HG03095 (cell line): ENCODE results near the gene MYH10.
"Not testable (repeated sequence)": the region's sequence is repeated elsewhere in the genome, so short reads cannot be mapped to it uniquely, and the experiment has no call there.

ENCODE experiments used
- ATAC-seq: cut with Tn5 transposase; IDR thresholded peaks from one replicate; pipeline ENCODE4 v1.9.1; 2021; ENCODE audit warnings: moderate library complexity; ENCODE audit not compliant: unreplicated experiment

Gene MYH10

DNA sequence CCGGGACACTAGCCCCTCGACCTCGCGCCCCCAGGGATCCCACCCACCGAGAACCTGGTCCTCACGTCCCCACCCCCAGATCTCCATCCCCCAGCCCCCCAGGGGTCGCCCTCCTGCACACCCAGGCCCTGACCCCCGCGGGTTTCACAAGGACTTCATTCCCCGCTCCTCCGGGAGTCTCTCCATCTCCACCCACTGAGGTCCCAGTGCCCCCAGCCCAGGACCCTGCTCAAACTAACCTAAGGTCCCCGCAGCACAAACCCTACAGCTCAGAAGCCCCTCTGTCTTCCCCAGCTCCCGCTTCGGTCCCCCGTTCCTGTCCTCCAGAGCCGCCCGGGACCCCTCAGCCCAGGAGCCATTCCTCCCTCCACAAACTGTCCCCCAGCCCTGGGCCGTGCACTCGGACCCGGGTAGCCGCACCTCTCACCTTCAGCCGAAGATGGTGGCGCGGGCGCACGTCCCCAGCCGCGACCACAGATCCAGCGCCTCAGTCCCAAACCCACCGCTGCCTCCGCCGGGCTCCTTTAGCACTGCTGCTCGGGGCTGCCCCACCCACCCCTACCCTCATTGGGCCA is at the start of gene MYH10:
Gene MYH10 (minus strand): TSS at position 499 of the 575 bp plus-strand sequence. CDS start 7,479 bp downstream, outside the sequence.
- no peak for ATAC-seq

DNA sequence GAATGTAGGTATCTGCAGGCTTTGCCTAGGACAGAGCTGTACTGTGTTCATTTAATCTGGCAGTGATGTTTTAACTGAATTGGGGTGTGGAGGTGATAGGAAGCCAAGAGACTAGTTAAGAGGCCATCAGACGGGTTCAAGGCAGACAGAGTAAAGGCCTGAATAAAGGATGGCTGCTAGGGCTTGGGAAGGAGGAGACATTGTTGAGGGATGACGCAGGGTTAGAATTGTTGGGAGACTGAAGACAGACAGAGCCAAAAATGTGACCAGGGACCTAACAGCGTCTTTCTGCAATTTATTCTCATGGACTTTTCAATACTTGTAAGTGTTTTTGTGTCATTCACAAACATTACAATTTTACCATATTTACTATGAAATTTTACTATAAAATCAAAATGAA is 48.6 kb upstream of the MYH10 start:
- no peak for ATAC-seq

GRCh38 chr17:8675306-8675705 is 44.8 kb upstream of the MYH10 start:
- ATAC-seq, result no peak

DNA sequence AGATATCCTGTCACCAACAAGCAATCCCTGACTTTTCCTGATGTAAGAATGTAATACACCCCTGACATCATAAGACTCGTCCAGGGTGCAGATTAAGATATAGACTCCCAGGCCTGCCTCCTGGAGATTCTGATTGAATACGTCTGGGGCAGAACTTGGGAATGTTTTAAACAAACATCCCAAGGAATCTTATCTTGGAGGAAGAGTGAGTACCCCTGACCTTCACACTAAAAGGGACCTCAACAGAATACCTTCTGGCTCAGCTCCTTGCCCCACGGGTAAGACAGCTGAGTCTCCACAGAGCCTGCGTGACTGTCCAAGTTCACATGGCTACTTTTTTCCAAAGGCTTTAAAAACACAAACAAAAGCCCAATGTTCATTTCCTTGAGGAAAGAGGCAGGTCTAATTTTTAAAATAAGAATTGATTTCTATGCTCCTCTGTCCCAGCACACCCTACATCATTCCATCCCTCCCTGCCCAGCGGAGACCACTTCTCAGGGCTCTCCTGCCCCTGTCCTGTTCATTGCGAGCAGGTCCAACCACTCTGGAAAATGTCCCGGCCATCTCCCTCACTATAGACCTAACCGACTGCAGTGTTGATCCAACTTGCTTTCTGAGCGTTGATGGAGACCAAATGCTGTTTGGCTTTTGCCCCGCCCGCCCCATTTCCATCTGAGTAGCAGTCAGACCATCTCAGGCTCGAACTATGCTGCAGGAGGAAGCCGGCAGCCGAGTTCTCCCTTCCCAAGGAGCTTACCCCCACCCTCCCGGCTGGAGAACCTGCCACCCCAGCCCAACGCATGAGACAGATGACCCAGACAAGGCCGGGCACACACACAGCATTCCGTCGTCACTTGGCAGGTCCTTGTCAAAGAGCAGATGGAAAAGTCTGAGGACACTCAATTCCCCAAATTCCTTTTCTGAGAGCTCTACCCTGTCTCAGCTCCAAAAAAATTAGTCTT is 44.1 kb upstream of the MYH10 start:
- no peak for ATAC-seq

- no peak for ATAC-seq
These were observed 43.1 kb upstream of the MYH10 start for GRCh38 chr17:8673612-8674011.

DNA sequence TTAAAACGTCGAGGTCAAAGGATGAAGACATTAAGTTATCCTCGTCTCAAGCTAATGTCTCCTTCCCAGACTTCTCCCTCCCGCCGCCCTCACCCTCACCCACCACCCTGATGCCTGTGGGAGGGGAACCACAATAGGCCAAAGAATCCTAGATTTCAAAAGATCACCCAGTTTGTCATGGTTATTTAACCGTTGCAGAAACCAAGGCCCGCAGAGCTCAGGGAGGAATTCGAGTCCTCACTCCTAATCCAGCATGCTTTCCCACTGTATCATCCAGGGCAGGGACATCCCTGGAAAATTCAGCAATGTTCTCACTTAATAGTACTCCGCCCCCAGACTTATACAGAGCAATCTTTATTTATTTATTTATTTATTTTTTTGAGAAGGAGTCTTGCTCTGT is 41.8 kb upstream of the MYH10 start:
- ATAC-seq, result no peak

DNA sequence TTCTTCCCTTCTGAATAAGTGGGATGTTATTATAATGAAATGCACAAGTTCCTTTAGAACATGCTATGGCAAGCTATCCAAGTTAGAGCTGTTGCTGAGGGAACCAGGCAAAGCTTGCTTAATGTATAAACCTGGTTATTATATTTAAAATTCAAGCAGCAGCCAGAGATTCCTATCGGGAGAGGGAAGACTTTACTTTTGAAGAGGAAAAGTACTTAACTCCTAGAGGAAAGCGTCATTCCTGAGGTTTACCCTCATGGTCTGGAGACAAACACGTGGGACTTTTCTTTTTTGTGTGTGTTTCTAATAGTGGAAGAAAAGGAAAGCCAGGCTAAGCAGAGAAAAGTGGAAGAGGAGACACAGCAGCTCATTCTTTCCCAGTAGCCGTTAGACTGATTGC is 39.9 kb upstream of the MYH10 start:
- ATAC-seq, result no peak

GRCh38 chr17:8668176-8668740 is 37.7 kb upstream of the MYH10 start:
- ATAC-seq, result no peak

DNA sequence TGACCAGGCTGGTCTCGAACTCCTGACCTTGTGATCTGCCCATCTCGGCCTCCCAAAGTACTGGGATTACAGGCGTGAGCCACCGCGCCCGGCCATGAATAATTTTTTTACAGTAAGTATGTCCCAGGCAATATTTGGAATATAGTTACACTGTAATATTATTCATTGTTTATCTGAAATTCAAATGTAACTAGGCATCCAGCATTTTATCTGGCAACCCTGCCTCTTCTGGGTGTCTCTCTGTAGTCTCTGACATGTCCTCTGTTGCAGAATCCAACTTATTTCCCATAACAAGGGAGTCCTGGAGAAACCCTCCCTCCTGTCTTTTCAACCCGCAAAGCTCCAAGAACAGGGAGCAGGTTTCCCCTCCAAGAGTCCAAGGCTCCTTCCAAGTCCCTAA is 36.9 kb upstream of the MYH10 start:
- no peak for ATAC-seq

- ATAC-seq, result no peak
These were observed 35.2 kb upstream of the MYH10 start for GRCh38 chr17:8665684-8666083.

DNA sequence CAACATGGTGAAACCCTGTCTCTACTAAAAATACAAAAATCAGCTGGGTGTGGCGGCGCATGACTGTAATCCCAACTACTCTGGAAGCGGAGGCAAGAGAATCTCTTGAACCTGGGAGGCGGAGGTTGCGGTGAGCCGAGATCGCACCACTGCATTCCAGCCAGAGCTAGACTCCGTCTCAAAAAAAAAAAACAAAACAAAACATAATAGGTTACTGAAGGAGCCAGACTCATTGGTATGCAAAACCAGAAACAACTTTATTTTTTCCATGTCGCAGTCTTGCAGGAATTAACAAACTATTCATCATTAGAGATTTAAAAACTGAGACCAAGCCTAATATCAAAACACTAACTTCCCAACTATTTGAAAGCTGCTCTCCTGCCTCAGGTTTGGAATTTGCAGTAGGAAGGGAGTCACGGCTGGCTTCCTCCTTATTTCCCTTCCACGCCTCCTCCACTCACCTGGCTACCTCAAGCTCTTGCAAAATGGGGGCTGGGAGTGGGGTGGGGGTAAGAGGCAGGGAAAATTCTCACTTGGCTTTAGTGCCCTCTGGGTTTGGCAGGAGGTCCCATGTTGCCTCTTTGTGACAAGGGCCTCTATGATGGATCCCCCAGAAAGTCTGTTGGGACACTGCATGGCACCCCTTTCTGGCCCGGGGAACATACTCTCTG is 34.1 kb upstream of the MYH10 start:
- ATAC-seq, result no peak

GRCh38 chr17:8662973-8663372 is 32.4 kb upstream of the MYH10 start:
- no peak for ATAC-seq

DNA sequence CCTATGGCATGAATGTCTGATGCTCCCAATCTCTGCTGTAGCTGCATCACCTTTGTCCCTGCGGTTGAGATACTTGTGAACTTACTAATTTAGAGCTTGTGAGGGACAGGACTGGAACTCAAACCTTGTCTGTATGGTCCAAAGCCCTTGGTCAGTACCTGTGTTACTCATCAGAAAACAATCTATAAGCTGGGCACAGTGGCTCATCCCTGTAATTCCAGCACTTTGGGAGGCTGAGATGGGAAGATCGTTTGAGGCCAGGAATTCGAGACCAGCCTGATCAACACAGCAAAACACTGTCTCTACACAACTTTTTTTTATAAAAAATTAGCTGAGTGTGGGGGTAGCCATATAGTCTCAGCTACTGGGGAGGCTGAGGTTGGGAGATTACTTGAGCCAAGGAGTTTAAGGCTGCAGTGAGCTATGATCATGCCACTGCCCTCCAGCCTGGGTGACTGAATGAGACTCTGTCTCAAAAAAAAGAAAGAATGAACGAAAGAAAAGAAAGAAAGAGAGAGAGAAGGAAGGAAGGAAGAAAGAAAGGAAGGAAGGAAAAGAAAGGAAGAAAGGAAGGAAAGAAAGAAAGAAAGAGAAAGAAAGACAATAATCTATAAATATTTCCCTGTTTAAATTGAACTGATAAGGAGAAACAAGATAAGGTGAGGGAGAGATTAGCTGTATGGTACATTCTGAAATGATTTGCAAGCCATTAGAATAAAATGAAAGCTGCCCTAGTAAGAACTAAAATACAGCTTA is 31.7 kb upstream of the MYH10 start:
- no peak for ATAC-seq

DNA sequence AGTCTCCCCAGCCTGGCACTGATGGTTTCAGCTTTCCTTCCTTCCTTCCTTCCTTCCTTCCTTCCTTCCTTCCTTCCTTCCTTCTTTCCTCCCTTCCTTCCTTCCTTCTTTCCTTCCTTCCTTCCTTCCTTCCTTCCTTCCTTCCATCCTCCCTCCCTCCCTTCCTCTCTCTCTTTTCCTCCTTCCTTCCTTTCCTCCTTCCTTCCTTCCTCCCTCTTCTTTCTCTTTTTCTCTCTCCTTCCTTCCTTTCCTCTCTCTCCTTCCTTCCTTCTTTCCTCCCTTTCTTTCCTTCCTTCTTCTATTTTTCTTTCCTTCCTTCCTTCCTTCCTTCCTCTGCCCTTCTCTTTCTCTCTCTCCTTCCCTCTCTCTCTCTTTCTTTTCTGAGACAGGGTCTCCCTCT is 30.2 kb upstream of the MYH10 start:
- not testable (repeated sequence) for ATAC-seq

GRCh38 chr17:8659758-8660410 is 29.4 kb upstream of the MYH10 start:
- no peak for ATAC-seq

DNA sequence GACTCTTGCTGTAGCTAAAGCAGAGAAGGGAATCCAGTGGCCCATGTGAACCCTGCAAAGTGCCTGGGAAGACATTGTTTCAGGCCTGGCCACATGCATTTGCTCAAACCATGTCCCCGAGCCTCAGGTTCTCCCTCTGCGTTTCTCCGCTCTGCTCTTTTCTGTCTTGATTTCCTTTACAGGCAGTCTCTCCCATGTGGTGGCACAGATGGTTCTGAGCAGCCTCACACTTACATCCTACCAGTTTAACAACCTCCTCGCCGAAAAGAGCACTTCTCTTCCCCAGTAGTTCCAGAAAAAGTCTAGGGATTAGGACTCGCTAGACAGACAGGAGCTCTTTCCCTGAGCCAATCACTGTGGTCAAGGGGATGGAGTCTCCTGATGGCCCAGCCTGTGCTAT is 28.3 kb upstream of the MYH10 start:
- no peak for ATAC-seq

GRCh38 chr17:8656693-8657092 is 26.2 kb upstream of the MYH10 start:
- no peak for ATAC-seq

DNA sequence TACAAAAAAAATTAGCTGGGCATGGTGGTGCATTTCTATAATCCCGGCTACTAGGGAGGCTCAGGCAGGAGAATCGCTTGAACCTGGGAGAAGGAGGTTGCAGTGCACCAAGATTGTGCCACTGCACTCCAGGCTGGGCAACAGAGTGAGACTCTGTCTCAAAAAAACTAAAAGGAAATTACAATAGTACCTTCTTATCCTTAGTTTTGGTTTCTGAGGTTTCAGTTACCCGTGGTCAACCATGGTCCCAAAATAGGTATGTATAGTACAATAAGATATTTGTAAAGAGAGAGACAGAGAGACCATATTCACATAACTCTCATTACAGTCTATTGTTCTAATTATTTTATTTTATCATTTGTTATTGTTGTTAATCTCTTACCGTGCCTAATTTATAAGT is 24.3 kb upstream of the MYH10 start:
- ATAC-seq, result no peak

GRCh38 chr17:8651013-8651412 is 20.5 kb upstream of the MYH10 start:
- no peak for ATAC-seq

GRCh38 chr17:8650119-8650499 is 19.6 kb upstream of the MYH10 start:
- ATAC-seq, result no peak
